ENCODE measurements around the gene CCDC88B.

The CCDC88B gene

DNA sequence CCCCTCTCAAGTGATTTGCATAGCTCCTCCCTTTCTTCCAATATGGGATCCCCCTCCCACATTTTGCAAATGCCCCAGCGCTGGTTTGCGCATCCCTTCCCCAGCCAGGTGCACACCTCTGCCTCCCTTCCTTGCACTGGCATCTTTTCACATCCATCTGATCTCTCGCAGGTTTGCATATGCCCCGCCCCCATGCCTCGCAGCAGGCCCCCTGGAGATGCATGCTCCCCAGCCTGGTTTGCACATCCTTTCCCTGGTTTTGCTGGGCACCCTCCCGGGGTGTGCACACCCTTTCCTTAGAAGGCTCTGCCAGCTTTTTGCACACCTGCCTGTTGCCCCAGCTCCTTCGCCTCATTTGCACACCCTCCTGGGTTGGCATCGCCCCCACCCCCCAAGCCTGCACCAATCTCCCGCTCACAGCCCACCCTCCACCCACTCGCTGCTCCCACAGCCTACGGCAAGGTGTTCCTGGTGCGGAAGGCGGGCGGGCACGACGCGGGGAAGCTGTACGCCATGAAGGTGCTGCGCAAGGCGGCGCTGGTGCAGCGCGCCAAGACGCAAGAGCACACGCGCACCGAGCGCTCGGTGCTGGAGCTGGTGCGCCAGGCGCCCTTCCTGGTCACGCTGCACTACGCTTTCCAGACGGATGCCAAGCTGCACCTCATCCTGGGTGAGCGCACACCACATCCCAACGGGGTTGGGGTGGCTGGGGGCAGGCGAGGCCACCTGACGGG lies 19.9 kb downstream of the CCDC88B start:
- Histone ChIP-seq H3K36me3 (ENCODE audit: control insufficient read depth, insufficient read depth, low read length) (no peaks in the 10 kb centered on the region), H3K4ac (ENCODE audit: low read depth, low read length) (no peak overlapping the region), H3K23ac (ENCODE audit: low read length) (no peak overlapping the region), H2AK5ac (ENCODE audit: low read length) (no peak overlapping the region), H3K79me2 (ENCODE audit: control insufficient read depth, insufficient read depth, low read length) (no peaks in the 10 kb centered on the region), H3K9ac (ENCODE audit: low read length) (peak overlapping the region; percentile 92), H3K4me1 (ENCODE audit: control insufficient read depth, low read depth, low read length) (peaks cover 10% of the 10 kb centered on the region), H3K27me3 (ENCODE audit: insufficient read depth, low read length, poor library complexity) (no peaks in the 10 kb centered on the region), H2BK5ac (ENCODE audit: low read length) (no peak overlapping the region), H4K8ac (ENCODE audit: low read depth, low read length) (no peak overlapping the region), H3K4me3 (ENCODE audit: low read length) (peak overlapping the region; percentile 81), H4K5ac (ENCODE audit: low read length) (no peak overlapping the region), H3K4me2 (ENCODE audit: low read length) (peak overlapping the region; percentile 86), H3K56ac (ENCODE audit: low read length) (no peak overlapping the region), H3K27ac (ENCODE audit: low read depth, low read length) (no peak overlapping the region), H2BK120ac (ENCODE audit: low read depth, low read length) (no peak overlapping the region), H3K79me1 (ENCODE audit: low read length) (peaks cover 4% of the 10 kb centered on the region), H3K18ac (ENCODE audit: low read length) (no peak overlapping the region), H2BK15ac (replicated peaks; ENCODE audit: low read depth) (no peak overlapping the region)
- no CpG with 5 or more reads among the region's 38 CpGs for WGBS (ENCODE audit: extremely low coverage, insufficient coverage, low lambda C conversion rate)
- no peak for DNase-seq

DNA sequence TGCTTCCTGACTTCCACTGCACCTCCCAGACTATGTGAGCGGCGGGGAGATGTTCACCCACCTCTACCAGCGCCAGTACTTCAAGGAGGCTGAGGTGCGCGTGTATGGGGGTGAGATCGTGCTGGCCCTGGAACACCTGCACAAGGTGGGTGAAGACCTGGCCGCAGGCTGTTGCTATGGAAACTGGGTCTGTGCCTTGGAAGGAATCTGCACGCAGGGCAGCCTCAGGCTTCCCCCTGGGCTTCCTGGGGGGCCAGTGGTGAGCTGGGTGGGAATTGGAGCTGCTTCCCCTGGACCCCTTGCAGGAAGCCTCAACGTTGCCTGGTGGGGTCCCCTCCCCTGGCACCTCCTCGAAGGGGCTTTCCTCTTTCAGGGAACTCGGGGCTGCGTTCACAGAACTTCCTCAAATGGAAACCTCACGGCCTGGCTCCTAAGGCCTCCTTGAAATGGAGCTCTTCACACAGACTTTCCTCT lies 20.5 kb downstream of the CCDC88B start:
- Histone ChIP-seq H3K23ac (ENCODE audit: low read length) (no peak overlapping the region), H3K27me3 (ENCODE audit: insufficient read depth, low read length, poor library complexity) (no peaks in the 10 kb centered on the region), H4K8ac (ENCODE audit: low read depth, low read length) (no peak overlapping the region), H3K79me1 (ENCODE audit: low read length) (peaks cover 4% of the 10 kb centered on the region), H3K79me2 (ENCODE audit: control insufficient read depth, insufficient read depth, low read length) (no peaks in the 10 kb centered on the region), H3K36me3 (ENCODE audit: control insufficient read depth, insufficient read depth, low read length) (no peaks in the 10 kb centered on the region), H2AK5ac (ENCODE audit: low read length) (no peak overlapping the region), H3K4ac (ENCODE audit: low read depth, low read length) (no peak overlapping the region), H2BK5ac (ENCODE audit: low read length) (no peak overlapping the region), H2BK15ac (replicated peaks; ENCODE audit: low read depth) (no peak overlapping the region), H3K4me2 (ENCODE audit: low read length) (no peak overlapping the region), H3K4me3 (ENCODE audit: low read length) (no peak overlapping the region), H3K18ac (ENCODE audit: low read length) (no peak overlapping the region), H3K56ac (ENCODE audit: low read length) (no peak overlapping the region), H4K5ac (ENCODE audit: low read length) (no peak overlapping the region), H2BK120ac (ENCODE audit: low read depth, low read length) (no peak overlapping the region), H3K27ac (ENCODE audit: low read depth, low read length) (no peak overlapping the region), H3K4me1 (ENCODE audit: control insufficient read depth, low read depth, low read length) (peaks cover 9% of the 10 kb centered on the region), H3K9ac (ENCODE audit: low read length) (no peak overlapping the region)
- no peak for DNase-seq
- no CpG with 5 or more reads among the region's 13 CpGs for WGBS (ENCODE audit: extremely low coverage, insufficient coverage, low lambda C conversion rate)

DNA sequence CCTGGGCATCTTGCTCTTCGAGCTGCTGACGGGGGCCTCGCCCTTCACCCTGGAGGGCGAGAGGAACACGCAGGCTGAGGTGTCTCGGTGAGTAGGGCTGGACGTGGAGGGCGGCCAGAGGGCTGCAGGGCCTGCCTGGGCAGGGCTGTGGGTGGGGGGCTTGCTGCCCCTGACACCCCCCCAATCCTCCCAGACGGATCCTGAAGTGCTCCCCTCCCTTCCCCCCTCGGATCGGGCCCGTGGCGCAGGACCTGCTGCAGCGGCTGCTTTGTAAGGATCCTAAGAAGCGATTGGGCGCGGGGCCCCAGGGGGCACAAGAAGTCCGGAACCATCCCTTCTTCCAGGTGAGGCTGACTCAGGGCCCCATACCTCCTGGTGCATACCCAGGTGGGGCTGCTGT lies 21.7 kb downstream of the CCDC88B start:
- H4K5ac ChIP-seq (ENCODE audit: low read length) = no peak overlapping the region
- H3K4ac ChIP-seq (ENCODE audit: low read depth, low read length) = no peak overlapping the region
- no CpG with 5 or more reads among the region's 18 CpGs for WGBS (ENCODE audit: extremely low coverage, insufficient coverage, low lambda C conversion rate)
- H3K4me3 ChIP-seq (ENCODE audit: low read length) = no peak overlapping the region
- H3K9ac ChIP-seq (ENCODE audit: low read length) = no peak overlapping the region
- no peak overlapping the region for H2AK5ac ChIP-seq (ENCODE audit: low read length)
- no peak overlapping the region for H3K56ac ChIP-seq (ENCODE audit: low read length)
- no peak for DNase-seq
- peaks cover 8% of the 10 kb centered on the region for H3K4me1 ChIP-seq (ENCODE audit: control insufficient read depth, low read depth, low read length)
- H3K79me1 ChIP-seq (ENCODE audit: low read length) = peaks cover 4% of the 10 kb centered on the region
- H3K36me3 ChIP-seq (ENCODE audit: control insufficient read depth, insufficient read depth, low read length) = no peaks in the 10 kb centered on the region
- H3K79me2 ChIP-seq (ENCODE audit: control insufficient read depth, insufficient read depth, low read length) = no peaks in the 10 kb centered on the region
- no peak overlapping the region for H2BK5ac ChIP-seq (ENCODE audit: low read length)
- no peak overlapping the region for H3K18ac ChIP-seq (ENCODE audit: low read length)
- H3K23ac ChIP-seq (ENCODE audit: low read length) = no peak overlapping the region
- H2BK15ac ChIP-seq (replicated peaks; ENCODE audit: low read depth) = no peak overlapping the region
- no peak overlapping the region for H4K8ac ChIP-seq (ENCODE audit: low read depth, low read length)
- no peak overlapping the region for H2BK120ac ChIP-seq (ENCODE audit: low read depth, low read length)
- no peak overlapping the region for H3K4me2 ChIP-seq (ENCODE audit: low read length)
- H3K27ac ChIP-seq (ENCODE audit: low read depth, low read length) = no peak overlapping the region
- no peaks in the 10 kb centered on the region for H3K27me3 ChIP-seq (ENCODE audit: insufficient read depth, low read length, poor library complexity)

DNA sequence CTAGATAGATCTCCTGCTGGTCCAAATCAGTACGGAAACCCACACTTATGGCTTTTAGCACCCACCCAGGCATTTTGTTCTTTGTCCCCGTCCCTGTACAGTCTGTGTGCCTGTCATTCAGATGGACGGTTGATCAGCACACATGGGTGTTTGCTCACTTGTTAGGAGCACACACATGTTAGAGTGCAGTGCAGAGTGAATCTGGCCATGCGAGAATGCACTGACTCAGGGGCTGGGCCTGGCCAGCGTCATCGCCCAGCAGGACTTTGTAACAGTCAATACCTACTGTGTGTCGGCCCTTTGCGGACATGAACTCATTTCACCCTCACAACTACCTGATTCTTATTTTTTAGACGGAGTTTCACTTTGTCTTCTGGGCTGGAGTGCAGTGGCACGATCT lies 22.3 kb downstream of the CCDC88B start:
- Histone ChIP-seq H3K27ac (ENCODE audit: low read depth, low read length) (no peak overlapping the region), H3K4ac (ENCODE audit: low read depth, low read length) (no peak overlapping the region), H3K4me3 (ENCODE audit: low read length) (no peak overlapping the region), H3K23ac (ENCODE audit: low read length) (no peak overlapping the region), H3K18ac (ENCODE audit: low read length) (no peak overlapping the region), H3K36me3 (ENCODE audit: control insufficient read depth, insufficient read depth, low read length) (no peaks in the 10 kb centered on the region), H3K4me2 (ENCODE audit: low read length) (no peak overlapping the region), H3K79me1 (ENCODE audit: low read length) (peaks cover 4% of the 10 kb centered on the region), H3K56ac (ENCODE audit: low read length) (no peak overlapping the region), H2BK15ac (replicated peaks; ENCODE audit: low read depth) (no peak overlapping the region), H2BK5ac (ENCODE audit: low read length) (no peak overlapping the region), H4K5ac (ENCODE audit: low read length) (no peak overlapping the region), H3K27me3 (ENCODE audit: insufficient read depth, low read length, poor library complexity) (no peaks in the 10 kb centered on the region), H4K8ac (ENCODE audit: low read depth, low read length) (no peak overlapping the region), H3K79me2 (ENCODE audit: control insufficient read depth, insufficient read depth, low read length) (no peaks in the 10 kb centered on the region), H2AK5ac (ENCODE audit: low read length) (no peak overlapping the region), H3K4me1 (ENCODE audit: control insufficient read depth, low read depth, low read length) (peaks cover 8% of the 10 kb centered on the region), H2BK120ac (ENCODE audit: low read depth, low read length) (no peak overlapping the region), H3K9ac (ENCODE audit: low read length) (no peak overlapping the region)
- DNase-seq = no peak
- WGBS (ENCODE audit: extremely low coverage, insufficient coverage, low lambda C conversion rate) = no CpG with 5 or more reads among the region's 10 CpGs

DNA sequence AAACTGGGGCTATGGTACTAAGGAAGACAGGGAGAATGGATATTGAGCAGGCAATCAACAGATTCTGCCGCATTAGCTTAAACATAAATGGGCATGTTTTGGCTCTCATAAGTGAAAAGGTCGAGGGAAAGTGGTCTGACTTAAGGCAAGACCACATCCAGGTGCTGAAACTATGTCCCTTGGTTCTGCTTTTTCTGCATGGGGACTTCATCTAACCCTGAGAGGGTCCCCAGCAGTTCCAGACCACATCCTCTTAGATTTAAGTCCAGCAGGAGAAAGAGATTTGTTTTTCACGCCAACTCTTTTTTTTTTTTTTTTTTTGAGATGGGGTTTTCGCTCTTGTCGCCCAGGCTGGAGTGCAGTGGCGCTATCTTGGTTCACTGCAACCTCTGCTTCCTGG lies 24.4 kb downstream of the CCDC88B start:
- no peak overlapping the region for H3K56ac ChIP-seq (ENCODE audit: low read length)
- no peak for DNase-seq
- WGBS (ENCODE audit: extremely low coverage, insufficient coverage, low lambda C conversion rate) = no CpG with 5 or more reads among the region's 6 CpGs
- H3K79me1 ChIP-seq (ENCODE audit: low read length) = peaks cover 4% of the 10 kb centered on the region
- no peaks in the 10 kb centered on the region for H3K36me3 ChIP-seq (ENCODE audit: control insufficient read depth, insufficient read depth, low read length)
- H3K79me2 ChIP-seq (ENCODE audit: control insufficient read depth, insufficient read depth, low read length) = no peaks in the 10 kb centered on the region
- no peak overlapping the region for H3K9ac ChIP-seq (ENCODE audit: low read length)
- H3K4me3 ChIP-seq (ENCODE audit: low read length) = no peak overlapping the region
- peaks cover 2% of the 10 kb centered on the region for H3K4me1 ChIP-seq (ENCODE audit: control insufficient read depth, low read depth, low read length)
- H2BK120ac ChIP-seq (ENCODE audit: low read depth, low read length) = no peak overlapping the region
- H4K5ac ChIP-seq (ENCODE audit: low read length) = no peak overlapping the region
- H2BK5ac ChIP-seq (ENCODE audit: low read length) = no peak overlapping the region
- H2AK5ac ChIP-seq (ENCODE audit: low read length) = no peak overlapping the region
- no peak overlapping the region for H3K4me2 ChIP-seq (ENCODE audit: low read length)
- no peaks in the 10 kb centered on the region for H3K27me3 ChIP-seq (ENCODE audit: insufficient read depth, low read length, poor library complexity)
- H3K4ac ChIP-seq (ENCODE audit: low read depth, low read length) = no peak overlapping the region
- H4K8ac ChIP-seq (ENCODE audit: low read depth, low read length) = no peak overlapping the region
- H3K23ac ChIP-seq (ENCODE audit: low read length) = no peak overlapping the region
- H3K27ac ChIP-seq (ENCODE audit: low read depth, low read length) = no peak overlapping the region
- no peak overlapping the region for H3K18ac ChIP-seq (ENCODE audit: low read length)
- no peak overlapping the region for H2BK15ac ChIP-seq (replicated peaks; ENCODE audit: low read depth)

DNA sequence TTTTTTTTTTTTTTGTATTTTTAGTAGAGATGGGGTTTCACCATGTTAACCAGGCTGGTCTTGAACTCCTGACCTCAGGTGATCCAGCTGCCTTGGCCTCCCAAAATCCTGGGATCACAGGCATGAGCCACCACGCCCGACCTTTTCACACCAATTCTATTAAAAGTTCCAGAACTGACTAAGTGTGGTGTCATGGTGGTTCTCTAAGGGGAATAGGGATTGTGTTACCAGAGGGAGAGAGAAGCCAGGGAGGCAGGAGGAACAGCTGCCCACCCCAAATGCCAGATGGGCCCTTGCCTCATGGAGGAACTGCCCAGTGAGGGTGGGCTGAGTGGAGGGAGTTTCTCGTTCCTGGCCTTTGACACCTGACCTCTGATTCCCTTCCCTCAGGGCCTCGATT lies 24.9 kb downstream of the CCDC88B start:
- no peak for DNase-seq
- Histone ChIP-seq H2BK15ac (replicated peaks; ENCODE audit: low read depth) (no peak overlapping the region), H3K27me3 (ENCODE audit: insufficient read depth, low read length, poor library complexity) (no peaks in the 10 kb centered on the region), H2BK120ac (ENCODE audit: low read depth, low read length) (no peak overlapping the region), H3K4me3 (ENCODE audit: low read length) (no peak overlapping the region), H3K56ac (ENCODE audit: low read length) (no peak overlapping the region), H3K36me3 (ENCODE audit: control insufficient read depth, insufficient read depth, low read length) (no peaks in the 10 kb centered on the region), H3K4ac (ENCODE audit: low read depth, low read length) (no peak overlapping the region), H2AK5ac (ENCODE audit: low read length) (no peak overlapping the region), H3K79me2 (ENCODE audit: control insufficient read depth, insufficient read depth, low read length) (no peaks in the 10 kb centered on the region), H4K5ac (ENCODE audit: low read length) (no peak overlapping the region), H2BK5ac (ENCODE audit: low read length) (no peak overlapping the region), H3K27ac (ENCODE audit: low read depth, low read length) (no peak overlapping the region), H4K8ac (ENCODE audit: low read depth, low read length) (no peak overlapping the region), H3K9ac (ENCODE audit: low read length) (no peak overlapping the region), H3K79me1 (ENCODE audit: low read length) (peaks cover 1% of the 10 kb centered on the region), H3K4me2 (ENCODE audit: low read length) (no peak overlapping the region), H3K18ac (ENCODE audit: low read length) (no peak overlapping the region), H3K23ac (ENCODE audit: low read length) (no peak overlapping the region), H3K4me1 (ENCODE audit: control insufficient read depth, low read depth, low read length) (no peaks in the 10 kb centered on the region)
- WGBS (ENCODE audit: extremely low coverage, insufficient coverage, low lambda C conversion rate) = no CpG with 5 or more reads among the region's 4 CpGs

All from mesendoderm (in vitro differentiated cells).